ENCODE measurements around the gene KCNMB1.

Gene KCNMB1

GRCh38 chr5:170341545-170341944, 47.6 kb downstream of the KCNMB1 start:
- H3K4me3 ChIP-seq (replicated peaks; ENCODE audit: low read depth, low read length): no peak overlapping the region
- DNase-seq (ENCODE audit: low read depth): no peak
- TF ChIP-seq CTCF (IDR thresholded peaks at IDR 0.05; ENCODE audit: low read length, missing control alignments): no peak

DNA sequence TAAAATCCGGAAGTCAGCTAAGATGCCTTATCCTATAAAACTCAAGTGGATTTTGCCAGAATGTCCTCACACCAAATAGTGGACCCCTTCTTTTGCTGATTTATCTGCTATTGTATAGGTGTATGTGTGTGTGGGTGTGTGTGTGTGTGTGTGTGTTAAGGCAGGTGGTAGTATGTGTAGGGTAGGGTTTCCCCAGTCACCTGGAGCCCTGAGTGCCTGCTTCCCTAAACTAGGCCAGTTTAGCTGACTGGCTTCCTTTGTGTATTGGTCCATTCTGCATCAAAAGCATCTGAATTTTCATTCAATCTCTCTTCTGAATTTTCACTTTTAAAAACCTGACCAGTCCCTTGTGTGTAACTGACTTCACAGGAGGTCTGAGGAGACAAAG, 49.4 kb downstream of the KCNMB1 start:
- TF ChIP-seq CTCF (IDR thresholded peaks at IDR 0.05; ENCODE audit: low read length, missing control alignments): no peak
- DNase-seq (ENCODE audit: low read depth): no peak
- no peak overlapping the region for H3K4me3 ChIP-seq (replicated peaks; ENCODE audit: low read depth, low read length)

GRCh38 chr5:170338933-170339779, 50.0 kb downstream of the KCNMB1 start:
- no peak overlapping the region for H3K4me3 ChIP-seq (replicated peaks; ENCODE audit: low read depth, low read length)
- DNase-seq (ENCODE audit: low read depth): no peak
- TF ChIP-seq CTCF (IDR thresholded peaks at IDR 0.05; ENCODE audit: low read length, missing control alignments): no peak

DNA sequence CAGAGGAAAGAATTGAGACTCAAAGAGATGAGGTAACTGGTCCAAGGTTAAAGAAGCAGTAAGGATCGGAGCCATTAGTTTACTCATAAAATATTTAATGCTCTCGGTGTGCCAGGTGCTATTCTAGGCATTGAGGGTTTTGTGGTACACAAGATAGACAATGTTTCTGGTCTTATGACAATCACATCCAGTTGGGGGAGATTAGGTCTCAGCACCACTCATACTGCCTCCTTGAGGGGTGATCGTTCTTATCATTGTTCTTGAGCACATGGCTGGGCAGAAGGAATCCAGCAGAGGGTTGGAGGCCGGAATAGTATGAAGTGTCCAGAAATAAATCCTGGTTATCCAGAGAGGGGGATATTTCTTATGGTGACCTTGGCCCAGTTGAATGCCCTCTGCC, 50.9 kb downstream of the KCNMB1 start:
- no peak for TF ChIP-seq CTCF (IDR thresholded peaks at IDR 0.05; ENCODE audit: low read length, missing control alignments)
- no peak for DNase-seq (ENCODE audit: low read depth)
- no peak overlapping the region for H3K4me3 ChIP-seq (replicated peaks; ENCODE audit: low read depth, low read length)

GRCh38 chr5:170337045-170337733, 52.0 kb downstream of the KCNMB1 start:
- no peak for TF ChIP-seq CTCF (IDR thresholded peaks at IDR 0.05; ENCODE audit: low read length, missing control alignments)
- no peak for DNase-seq (ENCODE audit: low read depth)
- H3K4me3 ChIP-seq (replicated peaks; ENCODE audit: low read depth, low read length): no peak overlapping the region

DNA sequence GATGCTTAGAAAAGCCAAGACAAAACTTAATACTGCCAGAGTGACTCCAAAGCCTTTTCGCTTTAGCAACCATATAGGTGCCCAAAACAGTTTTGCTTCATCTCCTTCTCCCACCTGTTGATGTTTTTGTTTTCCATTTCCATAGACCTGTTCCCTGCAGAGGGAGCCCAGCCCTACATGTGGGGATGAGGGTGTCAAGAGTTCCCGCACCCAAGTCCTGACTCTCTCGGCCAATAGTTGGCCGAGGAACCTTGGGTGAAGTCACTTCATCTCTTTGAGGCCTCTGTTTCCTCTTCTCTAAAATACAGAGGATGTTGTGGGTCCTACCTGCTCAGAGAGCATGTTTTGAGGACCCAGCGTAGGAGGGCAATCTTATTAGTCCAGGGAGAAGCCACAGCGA, 53.1 kb downstream of the KCNMB1 start:
- no peak overlapping the region for H3K4me3 ChIP-seq (replicated peaks; ENCODE audit: low read depth, low read length)
- DNase-seq (ENCODE audit: low read depth): no peak
- TF ChIP-seq CTCF (IDR thresholded peaks at IDR 0.05; ENCODE audit: low read length, missing control alignments): no peak

Measured in fibroblast of pulmonary artery (primary cell).